IPS DF 6.9 (cell line): ENCODE measurements around the gene LEFTY1.

Source experiments
- DNase-seq: peaks from one replicate; pipeline ENCODE4 v3.0.0-alpha.2; 2013; ENCODE audit warnings: low read depth, low spot score
- H3K27ac ChIP-seq: one replicate; pipeline ENCODE4 v1.5.1; 2013; ENCODE audit warnings: low read length, control low read depth
- H3K27me3 ChIP-seq: 2 replicates; pipeline ENCODE4 v1.6.1; 2013; ENCODE audit warnings: mild to moderate bottlenecking, low read length; ENCODE audit not compliant: control insufficient read depth, insufficient read depth
- H3K36me3 ChIP-seq: 2 replicates; pipeline ENCODE4 v1.6.1; 2013; ENCODE audit warnings: low read length; ENCODE audit not compliant: control insufficient read depth, insufficient read depth
- H3K4me1 ChIP-seq: 2 replicates; pipeline ENCODE4 v1.6.1; 2013; ENCODE audit warnings: low read length; ENCODE audit not compliant: control insufficient read depth, insufficient read depth
- H3K4me3 ChIP-seq: 2 replicates; pipeline ENCODE4 v1.5.1; 2013; ENCODE audit warnings: mild to moderate bottlenecking, low read length
- H3K9me3 ChIP-seq: 2 replicates; pipeline ENCODE4 v1.6.1; 2013; ENCODE audit warnings: low read length, inconsistent platforms; ENCODE audit not compliant: control insufficient read depth, insufficient read depth
- WGBS: extraction: QIAGEN DNeasy Blood & Tissue Kit; methylation state at CpG from one replicate; pipeline ENCODE4 v1.1.7; 2013; ENCODE audit warnings: mixed read lengths, missing lambda C conversion rate; ENCODE audit not compliant: insufficient read length, insufficient coverage; 5-methylcytosine and 5-hydroxymethylcytosine counted together

Gene LEFTY1

DNA sequence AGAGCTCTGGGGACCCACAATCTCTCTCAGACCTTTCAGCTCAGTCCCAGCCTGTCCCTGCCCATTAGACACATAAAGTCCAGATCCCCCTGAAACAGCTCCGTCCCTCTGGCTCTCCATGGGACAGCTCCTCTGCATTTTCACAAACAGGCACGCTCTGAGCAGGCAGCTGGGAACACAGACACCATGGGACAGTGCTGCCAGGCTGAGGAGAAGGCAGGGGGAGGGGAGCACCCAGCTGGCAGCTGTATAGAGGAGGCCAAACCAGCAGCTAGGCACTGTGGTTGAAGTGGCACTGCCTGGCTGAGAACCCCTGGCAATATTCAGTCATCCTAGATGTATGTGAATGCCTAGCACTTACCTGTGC lies 8.7 kb downstream of the LEFTY1 start:
- H3K27ac ChIP-seq = no peak overlapping the region
- H3K27me3 ChIP-seq = no peaks in the 10 kb centered on the region
- H3K9me3 ChIP-seq = no peaks in the 10 kb centered on the region
- H3K4me3 ChIP-seq = no peak overlapping the region
- no CpG with 5 or more reads among the region's 2 CpGs for WGBS
- no peak for DNase-seq
- H3K4me1 ChIP-seq = 0 out of 2 replicates have a peak, but pooled peaks cover 3% of the 10 kb centered on the region
- H3K36me3 ChIP-seq = 0 out of 2 replicates have a peak, but pooled peaks cover 3% of the 10 kb centered on the region

GRCh38 chr1:225879521-225880221 lies 9.3 kb downstream of the LEFTY1 start:
- H3K27ac ChIP-seq = no peak overlapping the region
- DNase-seq = no peak

GRCh38 chr1:225878282-225878681 lies 10.7 kb downstream of the LEFTY1 start:
- no peak for DNase-seq
- Histone ChIP-seq H3K9me3 (no peaks in the 10 kb centered on the region), H3K4me3 (no peak overlapping the region), H3K4me1 (0 out of 2 replicates have a peak, but pooled peaks cover 3% of the 10 kb centered on the region), H3K36me3 (peaks cover 10% of the 10 kb centered on the region; the same call in 1 of the 2 replicates), H3K27ac (no peak overlapping the region), H3K27me3 (no peaks in the 10 kb centered on the region)
- no CpG with 5 or more reads among the region's 4 CpGs for WGBS

More at GRCh38 chr1:225879521-225880221, 9.3 kb downstream of the LEFTY1 start:
- Histone ChIP-seq H3K36me3 (0 out of 2 replicates have a peak, but pooled peaks cover 3% of the 10 kb centered on the region), H3K9me3 (no peaks in the 10 kb centered on the region), H3K27me3 (no peaks in the 10 kb centered on the region), H3K4me1 (0 out of 2 replicates have a peak, but pooled peaks cover 3% of the 10 kb centered on the region), H3K4me3 (no peak overlapping the region)
- WGBS = no CpG with 5 or more reads among the region's 8 CpGs

- peaks cover 13% of the 10 kb centered on the region; the same call in 1 of the 2 replicates for H3K36me3 ChIP-seq
- no peak overlapping the region for H3K27ac ChIP-seq
- no peak overlapping the region for H3K4me3 ChIP-seq
- no peaks in the 10 kb centered on the region for H3K9me3 ChIP-seq
- 0 out of 2 replicates have a peak, but pooled peaks cover 3% of the 10 kb centered on the region for H3K4me1 ChIP-seq
- no peak for DNase-seq
- no CpG with 5 or more reads among the region's 10 CpGs for WGBS
- no peaks in the 10 kb centered on the region for H3K27me3 ChIP-seq
Observed at GRCh38 chr1:225877580-225877979, 11.4 kb downstream of the LEFTY1 start.

GRCh38 chr1:225876900-225877510 lies 11.9 kb downstream of the LEFTY1 start:
- WGBS = no CpG with 5 or more reads among the region's 12 CpGs
- no peak overlapping the region for H3K4me3 ChIP-seq
- H3K27ac ChIP-seq = no peak overlapping the region
- no peaks in the 10 kb centered on the region for H3K27me3 ChIP-seq
- H3K9me3 ChIP-seq = no peaks in the 10 kb centered on the region
- DNase-seq = no peak
- peaks cover 13% of the 10 kb centered on the region; the same call in 1 of the 2 replicates for H3K36me3 ChIP-seq
- H3K4me1 ChIP-seq = 0 out of 2 replicates have a peak, but pooled peaks cover 3% of the 10 kb centered on the region

DNA sequence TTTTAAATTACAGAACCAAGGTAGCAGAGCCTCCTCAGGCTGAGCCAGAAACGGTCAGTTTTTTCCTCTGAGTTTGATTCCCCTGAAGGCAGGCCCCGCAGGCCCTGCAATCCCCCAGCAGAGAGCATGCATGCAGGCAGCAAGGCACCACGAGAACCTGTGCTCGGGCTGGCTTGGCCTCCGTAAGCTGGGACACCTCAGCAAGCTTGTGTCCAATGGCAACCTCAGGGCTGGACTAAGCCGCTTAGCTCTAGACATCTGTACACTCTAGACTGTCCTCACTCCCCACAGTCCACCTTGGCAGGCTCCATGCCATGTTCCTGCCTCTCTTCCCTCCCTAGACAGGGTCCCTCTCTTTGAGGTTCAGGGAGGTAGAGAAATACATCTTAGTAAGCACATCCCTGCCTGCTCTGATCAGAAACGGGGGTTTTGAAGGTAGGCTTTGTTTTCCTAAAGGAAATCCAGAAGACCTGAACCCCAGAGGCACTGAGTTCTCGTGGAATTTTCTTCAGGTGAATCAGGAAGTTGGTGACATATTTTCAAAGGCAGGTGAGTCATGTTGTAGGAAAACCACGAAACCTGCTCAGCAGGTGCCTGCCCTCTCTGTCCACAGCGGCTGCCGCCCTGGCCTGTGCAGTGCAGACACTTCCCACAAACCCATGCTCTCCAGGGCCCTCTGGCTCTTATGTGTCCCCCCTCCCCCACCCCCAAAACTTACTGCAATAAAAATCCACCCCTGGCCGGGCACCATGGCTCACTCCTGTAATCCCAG lies 13.7 kb downstream of the LEFTY1 start:
- WGBS = no CpG with 5 or more reads among the region's 12 CpGs
- no peak overlapping the region for H3K4me3 ChIP-seq
- H3K4me1 ChIP-seq = 0 out of 2 replicates have a peak, but pooled peaks cover 1% of the 10 kb centered on the region
- no peak overlapping the region for H3K27ac ChIP-seq
- peaks cover 13% of the 10 kb centered on the region; the same call in 1 of the 2 replicates for H3K36me3 ChIP-seq
- no peaks in the 10 kb centered on the region for H3K9me3 ChIP-seq
- no peaks in the 10 kb centered on the region for H3K27me3 ChIP-seq
- DNase-seq = no peak

GRCh38 chr1:225874431-225874830 lies 14.5 kb downstream of the LEFTY1 start:
- no CpG with 5 or more reads among the region's 11 CpGs for WGBS
- no peak overlapping the region for H3K27ac ChIP-seq
- DNase-seq = no peak
- no peaks in the 10 kb centered on the region for H3K4me1 ChIP-seq
- H3K4me3 ChIP-seq = no peak overlapping the region
- H3K27me3 ChIP-seq = no peaks in the 10 kb centered on the region
- peaks cover 13% of the 10 kb centered on the region; the same call in 1 of the 2 replicates for H3K36me3 ChIP-seq
- no peaks in the 10 kb centered on the region for H3K9me3 ChIP-seq

DNA sequence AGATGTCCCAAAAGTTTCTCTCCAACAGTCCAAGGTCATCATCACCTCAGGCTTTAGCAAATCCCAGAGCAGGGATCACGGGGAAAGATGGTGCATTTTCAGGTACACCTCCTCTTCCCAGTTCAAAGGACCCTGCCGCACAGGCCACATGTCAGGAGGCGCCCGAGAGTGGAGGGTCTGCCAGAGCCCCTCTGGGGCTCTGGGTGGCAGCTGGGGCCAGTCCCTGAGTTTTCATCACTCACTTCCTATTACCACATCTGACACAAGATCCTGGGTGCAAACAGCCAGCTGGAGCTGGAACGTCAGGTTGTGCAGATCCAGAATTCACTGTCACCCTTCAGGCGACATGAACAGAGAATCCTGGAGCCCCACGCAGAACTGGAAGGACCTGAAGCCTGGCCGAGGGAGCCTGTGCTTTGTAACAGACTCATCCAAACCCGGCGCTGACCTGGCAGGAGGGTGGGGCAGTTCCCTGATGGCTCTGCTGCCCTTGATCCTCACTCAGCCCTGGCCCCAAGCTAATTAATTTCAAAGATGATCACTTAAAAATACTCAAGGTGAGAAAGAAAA lies 15.6 kb downstream of the LEFTY1 start:
- Histone ChIP-seq H3K9me3 (no peaks in the 10 kb centered on the region), H3K27me3 (no peaks in the 10 kb centered on the region), H3K36me3 (peaks cover 20% of the 10 kb centered on the region; the same call in 1 of the 2 replicates), H3K4me3 (no peak overlapping the region), H3K4me1 (no peaks in the 10 kb centered on the region), H3K27ac (no peak overlapping the region)
- WGBS = no CpG with 5 or more reads among the region's 10 CpGs
- DNase-seq = no peak

DNA sequence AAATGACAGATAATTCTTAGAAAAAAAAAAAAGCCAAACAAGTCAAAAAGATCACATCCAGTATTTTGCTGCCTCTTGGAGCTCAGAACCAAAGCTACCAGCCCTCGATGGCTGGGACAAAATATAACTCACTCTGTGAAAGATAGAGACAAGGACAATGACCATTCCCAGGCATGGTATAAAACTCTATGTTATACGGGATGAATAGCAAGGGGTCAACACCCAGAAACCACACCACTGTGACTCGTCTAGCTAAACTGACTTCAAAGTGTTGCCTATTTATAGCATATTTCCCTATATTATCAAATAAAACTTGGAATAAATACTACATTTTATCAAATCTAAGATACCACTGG lies 16.9 kb downstream of the LEFTY1 start:
- Histone ChIP-seq H3K4me1 (no peaks in the 10 kb centered on the region), H3K4me3 (no peak overlapping the region), H3K9me3 (no peaks in the 10 kb centered on the region), H3K27me3 (no peaks in the 10 kb centered on the region), H3K27ac (no peak overlapping the region), H3K36me3 (peaks cover 21% of the 10 kb centered on the region; the same call in 1 of the 2 replicates)
- no peak for DNase-seq
- no CpG with 5 or more reads among the region's 3 CpGs for WGBS
